T-cell (primary cell): ENCODE measurements around the gene GNG14. TPM values are rescaled to one million over a fixed set of nuclear protein-coding genes. Genes with fewer than 3 reads are reported as not detected.

Source experiments
- ATAC-seq, 4 experiments: fragments of 200-7000 bp in 3 of 4; fragments of 150-1000 bp in 1 of 4; cut with Tn5 transposase; replicated peaks in 1 of 4; 1 replicate in 3 of 4; 2 replicates in 1 of 4; pipeline ENCODE4 v1.10.0; 2021; ENCODE audit warnings: moderate library complexity in 3 of 4, mild to moderate bottlenecking in 2 of 4, moderate number of reproducible peaks in 1 of 4
- CTCF ChIA-PET, 2 donors: fragments of 300-600 bp; sonication (Branson Sonifier 250); formaldehyde crosslinking; loops; one replicate each; lab custom pipeline; 2022; ENCODE audit warnings: antibody characterized with exemption in 2 of 2; lab: Charles Lee
- POLR2A ChIA-PET, 2 donors: fragments of 300-600 bp; sonication (Branson Sonifier 250); formaldehyde crosslinking; loops; one replicate each; lab custom pipeline; 2022; ENCODE audit warnings: antibody characterized with exemption in 2 of 2; lab: Charles Lee
- DNase-seq, 35 experiments: peaks; one replicate each; pipeline versions ENCODE4 v3.0.0 to v3.0.0-alpha.2; 2013 to 2023
- H3K27ac ChIP-seq: one replicate; pipeline ENCODE4 v1.5.1; 2013; ENCODE audit warnings: low read length
- H3K27me3 ChIP-seq, 2 experiments: replicated peaks in 1 of 2; 1 replicate in 1 of 2; 2 replicates in 1 of 2; pipeline versions ENCODE4 v1.6.1 to v1.7.0; 2013; ENCODE audit warnings: low read length in 1 of 2, mixed read lengths in 1 of 2; ENCODE audit not compliant: control insufficient read depth in 2 of 2, insufficient read depth in 2 of 2; ENCODE audit errors: extremely low read depth in 1 of 2
- H3K36me3 ChIP-seq, 2 donors: 1 replicate in 1 of 2; 2 replicates in 1 of 2; pipeline versions ENCODE4 v1.6.1 to v1.7.0; 2013; ENCODE audit warnings: low read length in 1 of 2; ENCODE audit not compliant: control insufficient read depth in 2 of 2, insufficient read depth in 1 of 2; ENCODE audit errors: extremely low read depth in 1 of 2
- H3K4me1 ChIP-seq, 2 experiments: 1 replicate in 1 of 2; 2 replicates in 1 of 2; pipeline versions ENCODE4 v1.6.1 to v1.7.0; 2013; ENCODE audit warnings: low read length in 2 of 2, mixed read lengths in 1 of 2; ENCODE audit not compliant: insufficient read depth in 2 of 2, control insufficient read depth in 1 of 2; ENCODE audit errors: extremely low read depth in 1 of 2
- H3K4me3 ChIP-seq, 2 donors: 1 replicate in 1 of 2; 2 replicates in 1 of 2; pipeline versions ENCODE4 v1.5.1 to v1.7.0; 2013; ENCODE audit warnings: mild to moderate bottlenecking in 2 of 2, low read length in 1 of 2, moderate library complexity in 1 of 2; ENCODE audit not compliant: control insufficient read depth in 1 of 2; ENCODE audit errors: extremely low read depth in 1 of 2
- H3K9me3 ChIP-seq: 2 replicates; pipeline ENCODE4 v1.7.0; 2013
- H3K27ac Mint-ChIP-seq, 2 donors: one replicate each; pipeline ENCODE4 v1.8.0; 2020 to 2021; ENCODE audit warnings: mild to moderate bottlenecking in 2 of 2, mixed read lengths in 2 of 2
- H3K27me3 Mint-ChIP-seq, 2 donors: one replicate each; pipeline ENCODE4 v1.8.0; 2021 to 2022; ENCODE audit warnings: mixed read lengths in 2 of 2
- H3K36me3 Mint-ChIP-seq: one replicate; pipeline ENCODE4 v1.8.0; 2021; ENCODE audit warnings: mixed read lengths
- H3K4me1 Mint-ChIP-seq, 3 donors: one replicate each; pipeline ENCODE4 v1.8.0; 2020 to 2022; ENCODE audit warnings: mixed read lengths in 3 of 3, mild to moderate bottlenecking in 1 of 3
- H3K4me3 Mint-ChIP-seq, 3 donors: one replicate each; pipeline ENCODE4 v1.8.0; 2020 to 2022; ENCODE audit warnings: mild to moderate bottlenecking in 3 of 3, mixed read lengths in 3 of 3, moderate library complexity in 3 of 3
- H3K9me3 Mint-ChIP-seq, 3 donors: one replicate each; pipeline ENCODE4 v1.8.0; 2020 to 2022; ENCODE audit warnings: mixed read lengths in 3 of 3
- WGBS: methylation state at CpG from one replicate; pipeline ENCODE4 v1.1.5; 2013; ENCODE audit warnings: missing lambda C conversion rate; ENCODE audit not compliant: insufficient coverage; 5-methylcytosine and 5-hydroxymethylcytosine counted together
- total RNA-seq, 35 experiments: library from RNA in 6 of 35; stranded (reverse) in 6 of 35; fragments of 120-200 nt in 1 of 35; gene quantifications; one replicate each; pipeline versions ENCODE4 v1.2.1 to v1.2.4 and lab custom pipeline; 2013 to 2026

GNG14 gene
- total RNA-seq, 5 donors from 2014 or later (not counting 1 experiment from before 2014, with no cell fraction given) = not detected

GRCh38 chr19:12736995-12737834 is 49.4 kb downstream of the GNG14 start, which contains the start of gene GET3:
GET3 (plus strand) TSS chr19:12737497; CDS start chr19:12737506, 9 bp downstream.
- Mint-ChIP-seq H3K27ac (peak within 1 kb of the TSS; percentile 96 to 99), H3K4me1 (peaks cover 39 to 40% (median 39%) of the 10 kb centered on the region in 3 donors)

GRCh38 chr19:12737835-12738351 is 50.1 kb downstream of the GNG14 start:
- H3K27ac Mint-ChIP-seq = no peak overlapping the region

More at GRCh38 chr19:12736995-12737834, 49.4 kb downstream of the GNG14 start, which contains the start of gene GET3:
- Mint-ChIP-seq H3K9me3 (no peaks in the 10 kb centered on the region), H3K4me3 (peak within 1 kb of the TSS; percentile 94 to 100 (median 100)), H3K36me3 (peaks cover 15% of the 10 kb centered on the region), H3K27me3 (no peaks in the 10 kb centered on the region)
- under 1% methylated on average over 22 of the region's 29 CpGs for WGBS
- H3K27me3 ChIP-seq = no peaks in the 10 kb centered on the region
- ATAC-seq (peak; percentile 82 to 85 (median 83)), DNase-seq (peak; percentile 54 to 91 (median 74))
- H3K4me3 ChIP-seq = peak within 1 kb of the TSS; percentile 69 to 72
- H3K4me1 ChIP-seq = peaks cover 20 to 50% of the 10 kb centered on the region in 2 experiments
- peak within 1 kb of the TSS; percentile 89 for H3K27ac ChIP-seq
- H3K36me3 ChIP-seq = peaks cover 5 to 18% of the 10 kb centered on the region in 2 donors
- H3K9me3 ChIP-seq = no peaks in the 10 kb centered on the region
- ChIA-PET CTCF (interaction anchor here (0.5 to 1.3 kb wide), 6 partner anchors 23 to 1824 kb away, joined by 3 to 7 read pairs (median 4); no protein-coding TSS in a partner anchor), POLR2A (interaction anchor here in 1 of 2 donors (0.5 to 1.0 kb wide), 4 partner anchors 55 to 154 kb away, joined by 4 to 5 read pairs (median 4); partner anchors contain the start of genes GCDH and ZNF490)

More at GRCh38 chr19:12737835-12738351, 50.1 kb downstream of the GNG14 start:
- H3K4me3 Mint-ChIP-seq = peak overlapping the region; percentile 94 to 100 (median 100)
- 8% methylated on average over 10 of the region's 13 CpGs for WGBS
- H3K9me3 Mint-ChIP-seq = no peaks in the 10 kb centered on the region
- Histone ChIP-seq H3K4me1 (peaks cover 17 to 43% of the 10 kb centered on the region in 2 experiments), H3K27ac (peak overlapping the region; percentile 89), H3K9me3 (no peaks in the 10 kb centered on the region), H3K36me3 (peaks cover 5 to 19% of the 10 kb centered on the region in 2 donors), H3K4me3 (peak overlapping the region; percentile 69 to 72), H3K27me3 (no peaks in the 10 kb centered on the region)
- ChIA-PET POLR2A (interaction anchor here in 1 of 2 donors (0.8 kb wide), 1 partner anchor 54 kb away, joined by 5 read pairs; no protein-coding TSS in a partner anchor), CTCF (interaction anchor here in 1 of 2 donors (0.6 to 1.3 kb wide), 3 partner anchors 22 to 1824 kb away, joined by 3 to 6 read pairs (median 3); no protein-coding TSS in a partner anchor)
- ATAC-seq (no peak), DNase-seq (no peak)
- H3K27me3 Mint-ChIP-seq = no peaks in the 10 kb centered on the region
- H3K4me1 Mint-ChIP-seq = peaks cover 32 to 33% (median 33%) of the 10 kb centered on the region in 3 donors
- H3K36me3 Mint-ChIP-seq = peaks cover 16% of the 10 kb centered on the region

Other genes with a start within 250 kb of the GNG14 start
- gene ZNF443, start 247.0 kb upstream of the GNG14 start, total RNA-seq = 1 to 10 TPM; 3.9 to 6.2 (median 4.5) TPM
- 1 to 10 TPM; 2.4 to 5.3 (median 5.1) TPM for gene ZNF709, start 203.2 kb upstream of the GNG14 start, total RNA-seq
- 10 to 100 TPM; 14.2 to 21.8 (median 20.8) TPM for gene ZNF564, start 136.5 kb upstream of the GNG14 start, total RNA-seq
- gene ZNF490, start 77.2 kb upstream of the GNG14 start, total RNA-seq = 10 to 100 TPM; 11.8 to 14.0 (median 12.4) TPM
- gene ZNF791, start 77.1 kb upstream of the GNG14 start, total RNA-seq = 10 to 100 TPM; 33.4 to 54.6 (median 43.9) TPM
- 100 to 1,000 TPM in 4 of 5 donors, 10 to 100 TPM in 1; 96.0 to 159 (median 149) TPM for gene MAN2B1, start 21.3 kb upstream of the GNG14 start, total RNA-seq
- gene WDR83, start 21.2 kb upstream of the GNG14 start, total RNA-seq = 10 to 100 TPM in 4 of 5 donors, 1 to 10 TPM in 1; 7.7 to 24.3 (median 17.6) TPM
- 100 to 1,000 TPM; 141 to 195 (median 177) TPM for gene DHPS, start 6.1 kb upstream of the GNG14 start, total RNA-seq
- gene FBXW9, start 8.6 kb downstream of the GNG14 start, total RNA-seq = 1 to 10 TPM; 3.4 to 6.2 (median 4.7) TPM
- gene TNPO2, start 35.9 kb downstream of the GNG14 start, total RNA-seq = 10 to 100 TPM; 53.7 to 78.8 (median 62.6) TPM
- 100 to 1,000 TPM; 167 to 256 (median 254) TPM for gene TRIR, start 46.7 kb downstream of the GNG14 start, total RNA-seq
- gene GET3, start 49.5 kb downstream of the GNG14 start, total RNA-seq = 10 to 100 TPM; 24.6 to 39.3 (median 34.1) TPM
- under 1 TPM in 1 of 5 donors, not detected in 4; 0.16 TPM for gene BEST2, start 63.8 kb downstream of the GNG14 start, total RNA-seq
- 10 to 100 TPM; 19.7 to 26.6 (median 22.8) TPM for gene HOOK2, start 87.6 kb downstream of the GNG14 start, total RNA-seq
- 1,000 to 10,000 TPM in 2 of 5 donors, 100 to 1,000 TPM in 3; 117 to 2,289 (median 138) TPM for gene JUNB, start 103.5 kb downstream of the GNG14 start, total RNA-seq
- 100 to 1,000 TPM in 3 of 5 donors, 10 to 100 TPM in 2; 94.5 to 150 (median 134) TPM for gene PRDX2, start 113.8 kb downstream of the GNG14 start, total RNA-seq
- 1 to 10 TPM in 1 of 5 donors, under 1 TPM in 3, not detected in 1; 0.63 to 2.4 (median 0.97) TPM for gene THSD8, start 114.1 kb downstream of the GNG14 start, total RNA-seq
- 10 to 100 TPM in 3 of 5 donors, 1 to 10 TPM in 2; 4.7 to 18.0 (median 15.0) TPM for gene RNASEH2A, start 118.6 kb downstream of the GNG14 start, total RNA-seq
- gene RTBDN, start 146.6 kb downstream of the GNG14 start, total RNA-seq = not detected
- under 1 TPM; 0.29 to 0.75 (median 0.43) TPM for gene MAST1, start 150.5 kb downstream of the GNG14 start, total RNA-seq
- 10 to 100 TPM; 13.4 to 32.1 (median 26.5) TPM for gene DNASE2, start 193.5 kb downstream of the GNG14 start, total RNA-seq
- under 1 TPM in 3 of 5 donors, not detected in 2; 0.36 to 0.67 (median 0.38) TPM for gene KLF1, start 199.2 kb downstream of the GNG14 start, total RNA-seq
- gene GCDH, start 203.2 kb downstream of the GNG14 start, total RNA-seq = 10 to 100 TPM; 39.8 to 68.7 (median 60.0) TPM
- 1 to 10 TPM in 2 of 5 donors, not detected in 3; 2.5 to 2.8 TPM for gene SYCE2, start 231.3 kb downstream of the GNG14 start, total RNA-seq
- 10 to 100 TPM; 28.3 to 86.2 (median 73.4) TPM for gene FARSA, start 245.7 kb downstream of the GNG14 start, total RNA-seq